ENCODE measurements around the gene SELENOM. TPM values are rescaled to one million over a fixed set of nuclear protein-coding genes. Genes with fewer than 3 reads are reported as not detected.

Gene SELENOM
- total RNA-seq, 1 experiment from 2014 or later, result 16.3 TPM

- no peak overlapping the region for H3K4me3 Mint-ChIP-seq
- ChIA-PET POLR2A (interaction anchor here (0.8 kb wide), 1 partner anchor 17 kb away, joined by 3 read pairs; no protein-coding TSS in a partner anchor), CTCF (interaction anchor here (0.5 to 21.8 kb wide), 4 partner anchors 9 to 137 kb away, joined by 3 to 363 read pairs (median 22); partner anchors contain the start of gene SELENOM)
- H3K4me1 Mint-ChIP-seq, result peaks cover 16% of the 10 kb centered on the region
- no peak overlapping the region for H3K27ac Mint-ChIP-seq
- no peaks in the 10 kb centered on the region for H3K36me3 Mint-ChIP-seq
- no peak for DNase-seq (ENCODE audit: low spot score)
- TF ChIP-seq STAT6 (CRISPR knock-in tag; conservative IDR thresholded peaks at IDR 0.05; ENCODE audit: low read depth) (no peak), GTF2I (CRISPR knock-in tag; conservative IDR thresholded peaks at IDR 0.05) (no peak), ZNF317 (CRISPR knock-in tag; IDR thresholded peaks at IDR 0.05; ENCODE audit: borderline replicate concordance, low read depth) (no peak), ZSCAN18 (CRISPR knock-in tag; IDR thresholded peaks at IDR 0.05) (no peak), HMGA2 (CRISPR knock-in tag; IDR thresholded peaks at IDR 0.05) (no peak), GRHL2 (CRISPR knock-in tag; IDR thresholded peaks at IDR 0.05; ENCODE audit: insufficient replicate concordance, severe bottlenecking) (no peak), ELF4 (CRISPR knock-in tag; IDR thresholded peaks at IDR 0.05; ENCODE audit: low read depth) (no peak), ZBTB21 (CRISPR knock-in tag; IDR thresholded peaks at IDR 0.05; ENCODE audit: borderline replicate concordance) (no peak), CREB1 (CRISPR knock-in tag; IDR thresholded peaks at IDR 0.05) (no peak), FOXK1 (CRISPR knock-in tag; IDR thresholded peaks at IDR 0.05) (no peak), CREM (CRISPR knock-in tag; IDR thresholded peaks at IDR 0.05) (no peak), ZNF671 (CRISPR knock-in tag; IDR thresholded peaks at IDR 0.05) (no peak), ZBTB43 (CRISPR knock-in tag; IDR thresholded peaks at IDR 0.05) (no peak), MYBL2 (CRISPR knock-in tag; IDR thresholded peaks at IDR 0.05) (no peak), AR (CRISPR knock-in tag; IDR thresholded peaks at IDR 0.05) (no peak), E2F1 (CRISPR knock-in tag; IDR thresholded peaks at IDR 0.05) (no peak)
- H3K9me3 Mint-ChIP-seq, result no peaks in the 10 kb centered on the region
- no peaks in the 10 kb centered on the region for H3K27me3 Mint-ChIP-seq (ENCODE audit: low read depth)
- ATAC-seq, result no peak
Measured at GRCh38 chr22:31087744-31088215, 19.6 kb downstream of the SELENOM start.
